Body of pancreas (tissue), 4 donors: ENCODE measurements around the gene RAMP3. TPM values are rescaled to one million over a fixed set of nuclear protein-coding genes. Genes with fewer than 3 reads are reported as not detected.

ENCODE experiments used
- ATAC-seq: fragments of 150-250 bp; one replicate; pipeline ENCODE4 v1.9.1; 2016
- DNase-seq, 4 donors: peaks; one replicate each; pipeline ENCODE4 v3.0.0-alpha.2; 2019
- H3K27ac ChIP-seq, 4 donors: fragments of 200-600 bp; sonication (generic); 1 replicate in 3 of 4; 2 replicates in 1 of 4; pipeline versions ENCODE4 v1.5.1 to v1.6.1; 2016 to 2019; ENCODE audit warnings: mild to moderate bottlenecking in 1 of 4, mixed read lengths in 1 of 4, moderate library complexity in 1 of 4
- H3K27me3 ChIP-seq, 2 donors: fragments of 200-600 bp; sonication (generic); one replicate each; pipeline ENCODE4 v1.6.0; 2016; ENCODE audit warnings: mild to moderate bottlenecking in 1 of 2
- H3K36me3 ChIP-seq, 2 donors: fragments of 200-600 bp; sonication (generic); replicated peaks in 1 of 2; 2 replicates each; pipeline ENCODE4 v1.5.1; 2016; ENCODE audit warnings: low read depth in 2 of 2; ENCODE audit not compliant: insufficient read depth in 1 of 2
- H3K4me1 ChIP-seq: fragments of 200-600 bp; sonication (generic); one replicate; pipeline ENCODE4 v1.6.0; 2016
- H3K4me3 ChIP-seq, 2 donors: fragments of 200-600 bp; sonication (generic); 1 replicate in 1 of 2; 2 replicates in 1 of 2; pipeline ENCODE4 v1.5.1; 2016 to 2019
- H3K9me3 ChIP-seq, 3 donors: fragments of 200-600 bp; sonication (generic); 1 replicate in 2 of 3; 2 replicates in 1 of 3; pipeline ENCODE4 v1.5.1; 2016
- CTCF ChIP-seq, 7 experiments: fragments of 450-650 bp in 4 of 7; fragments of 200-600 bp in 3 of 7; sonication (generic) in 3 of 7; IDR thresholded peaks; one replicate each; pipeline ENCODE4 v1.5.1; 2016 to 2019; ENCODE audit warnings: antibody characterized with exemption in 7 of 7
- POLR2A ChIP-seq, 3 donors: fragments of 450-650 bp; IDR thresholded peaks; one replicate each; pipeline ENCODE4 v1.6.1; 2016; ENCODE audit warnings: antibody characterized with exemption in 3 of 3, mild to moderate bottlenecking in 2 of 3
- WGBS, 2 donors: methylation state at CpG; one replicate each; pipeline ENCODE4 v1.1.5; 2017; 5-methylcytosine and 5-hydroxymethylcytosine counted together
- intact Hi-C: fragments of 100-400 bp; cut with DNase I; formaldehyde crosslinking; loops from one replicate; pipeline ENCODE4 v1.15.1; 2023
- total RNA-seq, 2 donors: library from RNA; depleted of rRNA; stranded (reverse); fragments of >200 nt; gene quantifications; one replicate each; pipeline ENCODE4 v1.1.0, GENCODE V29; 2016

RAMP3 gene
- total RNA-seq, 2 donors from 2014 or later = 14.0 to 23.1 TPM

- Histone ChIP-seq H3K36me3 (no peaks in the 10 kb centered on the region), H3K27me3 (no peaks in the 10 kb centered on the region), H3K27ac (no peak overlapping the region), H3K4me3 (no peak overlapping the region), H3K9me3 (no peaks in the 10 kb centered on the region), H3K4me1 (no peaks in the 10 kb centered on the region)
- no peak for ATAC-seq
- intact Hi-C loops = no loop called here
- TF ChIP-seq CTCF (IDR thresholded peaks at IDR 0.05) = no peak
- TF ChIP-seq POLR2A (IDR thresholded peaks at IDR 0.05) = no peak
- no peak for DNase-seq
- WGBS, 2 donors = 72 to 77% methylated on average over 12 to 19 of the region's 19 CpGs
These were observed 19.5 kb downstream of the RAMP3 start for GRCh38 chr7:45176886-45177731.

- TF ChIP-seq CTCF (IDR thresholded peaks at IDR 0.05) = no peak
- no peak for TF ChIP-seq POLR2A (IDR thresholded peaks at IDR 0.05)
- H3K9me3 ChIP-seq = no peaks in the 10 kb centered on the region
- ATAC-seq (no peak), DNase-seq (no peak)
- intact Hi-C loops = no loop called here
- WGBS, 2 donors = 50 to 82% methylated on average over 1 to 3 of the region's 3 CpGs
- no peaks in the 10 kb centered on the region for H3K4me1 ChIP-seq
- H3K27ac ChIP-seq = no peak overlapping the region
- no peaks in the 10 kb centered on the region for H3K27me3 ChIP-seq
- H3K4me3 ChIP-seq = no peak overlapping the region
- H3K36me3 ChIP-seq = no peaks in the 10 kb centered on the region
These were observed 20.2 kb downstream of the RAMP3 start for GRCh38 chr7:45177801-45178200.

- intact Hi-C loops = no loop called here
- no peak for ATAC-seq
- whole genome bisulfite sequencing, 2 donors = 45 to 64% methylated on average over 12 to 13 of the region's 13 CpGs
- TF ChIP-seq POLR2A (IDR thresholded peaks at IDR 0.05) = no peak
- TF ChIP-seq CTCF (IDR thresholded peaks at IDR 0.05) = no peak
- Histone ChIP-seq H3K4me1 (no peaks in the 10 kb centered on the region), H3K36me3 (no peaks in the 10 kb centered on the region), H3K4me3 (no peak overlapping the region), H3K27me3 (no peaks in the 10 kb centered on the region), H3K9me3 (no peaks in the 10 kb centered on the region), H3K27ac (no peak overlapping the region)
- no peak for DNase-seq
These were observed 20.9 kb downstream of the RAMP3 start for GRCh38 chr7:45178241-45179225.

- intact Hi-C loops = no loop called here
- WGBS, 2 donors = 66 to 68% methylated on average over 9 of the region's 9 CpGs
- ATAC-seq = no peak
- TF ChIP-seq POLR2A (IDR thresholded peaks at IDR 0.05) (no peak), CTCF (IDR thresholded peaks at IDR 0.05) (no peak)
- Histone ChIP-seq H3K36me3 (no peaks in the 10 kb centered on the region), H3K9me3 (no peaks in the 10 kb centered on the region), H3K4me3 (no peak overlapping the region), H3K4me1 (no peaks in the 10 kb centered on the region), H3K27ac (no peak overlapping the region), H3K27me3 (no peaks in the 10 kb centered on the region)
- DNase-seq = no peak
These were observed 22.1 kb downstream of the RAMP3 start for GRCh38 chr7:45179666-45180065.
